OCI-LY7 (cell line): Measurements from ENCODE around the gene FGD5. TPM values are rescaled to one million over a fixed set of nuclear protein-coding genes. Genes with fewer than 3 reads are reported as not detected.

Experiments
- BruUV-seq: library from RNA; stranded (reverse); fragments of 400-500 nt; replicated peaks from 2 replicates; lab custom pipeline; 2021; lab: Mats Ljungman, UMichigan
- CTCF ChIA-PET: fragments of 300-600 bp; sonication (Branson Sonifier 250); formaldehyde crosslinking; loops from one replicate; lab custom pipeline; 2022; ENCODE audit warnings: antibody characterized with exemption; ENCODE audit not compliant: unreplicated experiment; lab: Charles Lee
- POLR2A ChIA-PET: fragments of 300-600 bp; sonication (Branson Sonifier 250); formaldehyde crosslinking; loops from one replicate; lab custom pipeline; 2022; ENCODE audit warnings: antibody characterized with exemption; lab: Charles Lee
- DNase-seq: peaks from one replicate; pipeline ENCODE4 v3.0.0-alpha.2; 2015; ENCODE audit warnings: low spot score
- H2AFZ ChIP-seq: fragments of 200-600 bp; sonication (generic), shearing (Covaris generic); 2 replicates; pipeline ENCODE4 v1.6.1; 2014; ENCODE audit warnings: mild to moderate bottlenecking, antibody characterized with exemption, low read length, moderate library complexity
- H3K27ac ChIP-seq: fragments of 200-600 bp; sonication (generic); 2 replicates; pipeline ENCODE4 v1.5.1; 2014; ENCODE audit warnings: mixed run types, low read depth, mild to moderate bottlenecking, moderate library complexity, low read length, inconsistent platforms; ENCODE audit not compliant: poor library complexity, severe bottlenecking
- H3K36me3 ChIP-seq: fragments of 200-600 bp; sonication (generic); 2 replicates; pipeline ENCODE4 v1.6.1; 2014; ENCODE audit warnings: mild to moderate bottlenecking, antibody characterized with exemption, low read length, moderate library complexity, mixed read lengths; ENCODE audit not compliant: insufficient read depth
- H3K4me1 ChIP-seq: fragments of 200-600 bp; sonication (generic); 2 replicates; pipeline ENCODE4 v1.5.1; 2014; ENCODE audit warnings: mild to moderate bottlenecking, low read length; ENCODE audit not compliant: insufficient read depth, poor library complexity, severe bottlenecking
- H3K4me2 ChIP-seq: fragments of 200-600 bp; sonication (generic); 2 replicates; pipeline ENCODE4 v1.6.1; 2014; ENCODE audit warnings: mild to moderate bottlenecking, low read length
- H3K4me3 ChIP-seq: fragments of 200-600 bp; sonication (generic); 2 replicates; pipeline ENCODE4 v1.5.1; 2014; ENCODE audit warnings: mild to moderate bottlenecking, low read depth, low read length; ENCODE audit not compliant: poor library complexity, severe bottlenecking
- H3K79me2 ChIP-seq: fragments of 200-600 bp; sonication (generic); 2 replicates; pipeline ENCODE4 v1.6.1; 2016; ENCODE audit warnings: low read depth, mild to moderate bottlenecking, low read length, moderate library complexity, mixed read lengths; ENCODE audit not compliant: insufficient read depth
- H3K9me2 ChIP-seq: fragments of 200-600 bp; sonication (generic); 2 replicates; pipeline ENCODE4 v1.6.1; 2016; ENCODE audit warnings: mild to moderate bottlenecking, low read length, mixed read lengths; ENCODE audit not compliant: insufficient read depth
- H3K9me3 ChIP-seq: fragments of 200-600 bp; sonication (generic); 2 replicates; pipeline ENCODE4 v1.6.1; 2014; ENCODE audit warnings: mild to moderate bottlenecking, mixed run types, low read length, mixed read lengths
- H4K20me1 ChIP-seq: fragments of 200-600 bp; sonication (generic); 2 replicates; pipeline ENCODE4 v1.6.1; 2014; ENCODE audit warnings: mild to moderate bottlenecking, antibody characterized with exemption, low read length, moderate library complexity, mixed read lengths; ENCODE audit not compliant: insufficient read depth
- EZH2phosphoT487 ChIP-seq: fragments of 200-600 bp; sonication (generic); IDR thresholded peaks from 2 replicates; pipeline ENCODE4 v1.6.1; 2018; ENCODE audit warnings: low read depth, borderline replicate concordance, mild to moderate bottlenecking, mixed run types, antibody characterized with exemption, low read length, moderate library complexity, mixed read lengths
- intact Hi-C: fragments of 100-400 bp; cut with micrococcal nuclease; formaldehyde crosslinking; loops from one replicate; pipeline ENCODE4 v1.10.0; 2022; ENCODE audit not compliant: unreplicated experiment
- total RNA-seq, 2 experiments: library from RNA; depleted of rRNA in 1 of 2; stranded (reverse); fragments of >200 nt in 1 of 2; shearing (Covaris generic) in 1 of 2; gene quantifications; 2 replicates each; pipeline ENCODE4 v1.2.3, GENCODE V29; 2014 to 2022
- TF ChIP-seq, protein P1 (sequence below): fragments of 200-600 bp; sonication (generic); conservative IDR thresholded peaks from 2 replicates; pipeline ENCODE4 v1.5.1; 2014; ENCODE audit warnings: mild to moderate bottlenecking, antibody characterized with exemption, low read length, moderate library complexity, mixed read lengths

Gene FGD5
- total RNA-seq, 2 experiments from 2014 or later: 0.09 to 0.21 TPM

DNA sequence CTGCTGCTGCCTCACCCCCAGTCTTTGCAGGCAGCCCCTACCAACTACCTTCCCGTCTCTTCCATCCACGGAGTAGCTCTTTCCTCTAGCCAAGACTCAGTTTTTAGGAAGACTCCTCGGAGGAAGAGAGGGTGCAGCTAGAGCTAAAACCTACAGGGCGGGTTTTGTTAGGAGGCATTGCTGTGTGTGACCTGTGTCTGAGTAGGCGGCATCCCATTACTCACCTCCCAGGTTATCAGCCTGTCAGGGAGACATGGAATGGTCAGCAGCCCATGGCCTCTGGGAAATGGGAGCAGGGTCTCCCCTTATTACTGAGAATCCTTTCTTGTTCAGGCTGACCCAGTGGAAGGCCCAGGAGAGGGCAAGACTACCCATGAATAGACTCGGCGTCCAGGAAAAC lies 43.8 kb upstream of the FGD5 start:
- BruUV-seq: no TSS peak
- H4K20me1 ChIP-seq: no peaks in the 10 kb centered on the region
- no peaks in the 10 kb centered on the region for H3K36me3 ChIP-seq
- no peaks in the 10 kb centered on the region for H3K79me2 ChIP-seq
- intact Hi-C loops: no loop called here
- H3K4me1 ChIP-seq: no peaks in the 10 kb centered on the region
- H3K9me3 ChIP-seq: peaks cover 16% of the 10 kb centered on the region; the same call in 1 of the 2 replicates
- CTCF ChIA-PET: interaction anchor here (1.1 kb wide), 1 partner anchor 98 kb away, joined by 3 read pairs; no protein-coding TSS in a partner anchor
- no peak for TF ChIP-seq EZH2phosphoT487
- TF ChIP-seq, protein P1, sequence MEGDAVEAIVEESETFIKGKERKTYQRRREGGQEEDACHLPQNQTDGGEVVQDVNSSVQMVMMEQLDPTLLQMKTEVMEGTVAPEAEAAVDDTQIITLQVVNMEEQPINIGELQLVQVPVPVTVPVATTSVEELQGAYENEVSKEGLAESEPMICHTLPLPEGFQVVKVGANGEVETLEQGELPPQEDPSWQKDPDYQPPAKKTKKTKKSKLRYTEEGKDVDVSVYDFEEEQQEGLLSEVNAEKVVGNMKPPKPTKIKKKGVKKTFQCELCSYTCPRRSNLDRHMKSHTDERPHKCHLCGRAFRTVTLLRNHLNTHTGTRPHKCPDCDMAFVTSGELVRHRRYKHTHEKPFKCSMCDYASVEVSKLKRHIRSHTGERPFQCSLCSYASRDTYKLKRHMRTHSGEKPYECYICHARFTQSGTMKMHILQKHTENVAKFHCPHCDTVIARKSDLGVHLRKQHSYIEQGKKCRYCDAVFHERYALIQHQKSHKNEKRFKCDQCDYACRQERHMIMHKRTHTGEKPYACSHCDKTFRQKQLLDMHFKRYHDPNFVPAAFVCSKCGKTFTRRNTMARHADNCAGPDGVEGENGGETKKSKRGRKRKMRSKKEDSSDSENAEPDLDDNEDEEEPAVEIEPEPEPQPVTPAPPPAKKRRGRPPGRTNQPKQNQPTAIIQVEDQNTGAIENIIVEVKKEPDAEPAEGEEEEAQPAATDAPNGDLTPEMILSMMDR: no peak
- H2AFZ ChIP-seq: no peak overlapping the region
- no peak overlapping the region for H3K4me2 ChIP-seq
- H3K27ac ChIP-seq: no peak overlapping the region
- POLR2A ChIA-PET: interaction anchor here (1.4 kb wide), 1 partner anchor 88 kb away, joined by 6 read pairs; no protein-coding TSS in a partner anchor
- no peaks in the 10 kb centered on the region for H3K9me2 ChIP-seq
- DNase-seq: no peak
- H3K4me3 ChIP-seq: no peak overlapping the region

DNA sequence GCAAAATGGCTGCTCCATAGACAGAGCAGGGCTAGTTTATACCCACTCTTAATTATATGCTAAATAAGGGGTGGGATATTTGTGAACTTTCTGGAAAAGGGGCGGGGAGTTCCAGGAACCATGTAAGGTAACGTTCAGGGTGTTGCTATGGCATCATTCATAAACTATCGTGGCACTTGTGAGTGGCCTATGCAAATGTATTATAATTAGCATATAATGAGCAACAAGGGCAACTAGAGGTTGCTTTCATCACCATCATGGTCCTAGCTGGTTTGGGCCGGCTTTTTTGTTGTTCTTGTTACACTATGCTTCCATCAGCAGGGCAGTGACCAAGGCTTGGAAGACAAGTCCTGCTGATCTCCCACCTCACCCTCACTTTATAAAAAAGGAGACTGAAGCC lies 43.2 kb upstream of the FGD5 start:
- Histone ChIP-seq H3K9me3 (peaks cover 16% of the 10 kb centered on the region; the same call in 1 of the 2 replicates), H3K79me2 (no peaks in the 10 kb centered on the region), H3K36me3 (no peaks in the 10 kb centered on the region), H3K4me1 (no peaks in the 10 kb centered on the region), H2AFZ (no peak overlapping the region), H3K9me2 (no peaks in the 10 kb centered on the region), H3K27ac (no peak overlapping the region), H3K4me3 (no peak overlapping the region), H3K4me2 (no peak overlapping the region), H4K20me1 (no peaks in the 10 kb centered on the region)
- TF ChIP-seq, protein P1: no peak
- TF ChIP-seq EZH2phosphoT487: no peak
- no TSS peak for BruUV-seq
- intact Hi-C loops: no loop called here
- ChIA-PET POLR2A (no interaction called here), CTCF (interaction anchor here (1.1 kb wide), 1 partner anchor 98 kb away, joined by 3 read pairs; no protein-coding TSS in a partner anchor)
- DNase-seq: no peak

DNA sequence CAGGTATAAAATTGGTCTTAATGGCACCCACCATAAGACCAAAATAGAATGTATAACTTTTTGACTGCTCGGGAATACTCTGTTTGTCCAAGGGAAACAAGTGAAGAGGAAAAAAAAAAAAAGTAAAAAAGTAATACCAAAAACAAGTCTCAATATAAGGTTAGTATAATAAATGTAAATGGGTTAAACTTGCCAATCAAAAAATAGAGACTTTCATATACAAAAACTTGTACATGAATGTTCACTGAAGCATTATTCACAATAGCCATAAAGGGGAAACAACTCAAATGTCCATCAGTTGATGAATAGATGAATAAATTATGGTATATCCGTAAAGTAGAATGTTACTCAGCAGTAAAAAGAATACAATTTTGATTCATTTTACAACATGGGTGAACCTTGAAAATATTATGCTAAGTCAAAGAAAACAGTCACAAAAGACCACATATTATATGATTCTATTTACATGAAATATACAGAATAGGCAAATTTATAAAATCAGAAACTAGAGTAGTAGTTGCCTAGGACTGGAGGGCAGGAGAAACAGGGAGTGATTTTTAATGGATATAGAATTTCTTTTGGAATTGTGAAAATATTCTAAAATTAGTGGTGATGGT lies 39.6 kb upstream of the FGD5 start:
- Histone ChIP-seq H3K9me3 (peaks cover 16% of the 10 kb centered on the region; the same call in 1 of the 2 replicates), H4K20me1 (no peaks in the 10 kb centered on the region), H3K27ac (no peak overlapping the region), H3K4me2 (no peak overlapping the region), H3K4me1 (no peaks in the 10 kb centered on the region), H3K36me3 (no peaks in the 10 kb centered on the region), H3K4me3 (no peak overlapping the region), H3K9me2 (no peaks in the 10 kb centered on the region), H3K79me2 (no peaks in the 10 kb centered on the region), H2AFZ (no peak overlapping the region)
- TF ChIP-seq EZH2phosphoT487: no peak
- TF ChIP-seq, protein P1: no peak
- intact Hi-C loops: no loop called here
- ChIA-PET POLR2A (interaction anchor here (1.7 to 8.0 kb wide), 3 partner anchors 10 to 104 kb away, joined by 5 to 49 read pairs (median 7); partner anchors contain the start of gene C3orf20), CTCF (no interaction called here)
- no peak for DNase-seq
- no TSS peak for BruUV-seq
